Stimulated activated CD4-positive, alpha-beta T cell treated with anti-CD3 and anti-CD28 coated beads, Interleukin-2, amount 100 ng/mL, for 4 hours (primary cell): ENCODE data around the gene TRABD.
A peak's percentile ranks its signal among the peaks of the same experiment; 100 is the strongest.
"Not testable (repeated sequence)": the region's sequence is repeated elsewhere in the genome, so short reads cannot be mapped to it uniquely, and the experiment has no call there.

Experiments
- DNase-seq: peaks from one replicate; pipeline ENCODE4 v3.0.0-alpha.2; 2020; ENCODE audit warnings: low read depth

The TRABD gene

GRCh38 chr22:50153056-50153755, 32.5 kb upstream of the TRABD start:
- DNase-seq = no peak

- DNase-seq = no peak
Measured at GRCh38 chr22:50153756-50154140, 32.0 kb upstream of the TRABD start.

- no peak for DNase-seq
Measured at GRCh38 chr22:50157709-50158375, 27.9 kb upstream of the TRABD start.

GRCh38 chr22:50160947-50161346, 24.8 kb upstream of the TRABD start:
- no peak for DNase-seq

GRCh38 chr22:50161508-50162390, 24.0 kb upstream of the TRABD start:
- no peak for DNase-seq

GRCh38 chr22:50162391-50162956, 23.2 kb upstream of the TRABD start:
- no peak for DNase-seq

- DNase-seq = no peak
Measured at GRCh38 chr22:50165436-50166123, 20.1 kb upstream of the TRABD start.

GRCh38 chr22:50167689-50168489, 17.8 kb upstream of the TRABD start:
- no peak for DNase-seq

GRCh38 chr22:50168490-50169180, 17.1 kb upstream of the TRABD start:
- DNase-seq = not testable (repeated sequence)

GRCh38 chr22:50169181-50169759, 16.4 kb upstream of the TRABD start:
- DNase-seq = no peak

GRCh38 chr22:50169774-50170341, 15.9 kb upstream of the TRABD start:
- peak; percentile 53 for DNase-seq

- no peak for DNase-seq
Measured at GRCh38 chr22:50170453-50171318, 15.0 kb upstream of the TRABD start, which contains the start of gene PANX2. PANX2 (plus strand) TSS chr22:50170731; CDS start chr22:50170731, 0 bp downstream.

GRCh38 chr22:50171319-50171964, 14.3 kb upstream of the TRABD start:
- no peak for DNase-seq

- no peak for DNase-seq
Measured at GRCh38 chr22:50171965-50172421, 13.7 kb upstream of the TRABD start.

GRCh38 chr22:50173311-50173982, 12.3 kb upstream of the TRABD start:
- no peak for DNase-seq

GRCh38 chr22:50173983-50174355, 11.7 kb upstream of the TRABD start:
- DNase-seq = no peak
